Measurements from ENCODE around the gene COG5. TPM values are rescaled to one million over a fixed set of nuclear protein-coding genes. Genes with fewer than 3 reads are reported as not detected.

Gene COG5
- total and polyA plus RNA-seq, 2 of the 8 experiments (the other 6 are each of a cell fraction or from before 2014, with no cell fraction given): 10.5 to 28.1 TPM

- peaks cover 8 to 19% (median 17%) of the 10 kb centered on the region in 4 experiments; a peak in 7 of 8 replicates for H3K36me3 ChIP-seq (ENCODE audit: control insufficient read depth in 2 of 4, insufficient read depth in 4 of 4, low read length in 3 of 4)
- no peak overlapping the region for H3K4me2 ChIP-seq (ENCODE audit: insufficient read depth in 1 of 2, low read depth in 2 of 2, low read length in 2 of 2)
- H3K79me2 ChIP-seq (ENCODE audit: control insufficient read depth in 1 of 2, insufficient read depth in 2 of 2, low read length in 2 of 2): peaks cover 0 to 38% of the 10 kb centered on the region in 2 experiments; a peak in 2 of 4 replicates
- no peak overlapping the region for H2BK120ac ChIP-seq (replicated peaks; ENCODE audit: low read depth, low read length)
- H4K8ac ChIP-seq (ENCODE audit: extremely low read depth, insufficient read depth, low read length): no peak overlapping the region
- CTCF ChIA-PET (ENCODE audit: partially characterized antibody): interaction anchor here (0.7 to 2.3 kb wide), 6 partner anchors 9 to 32 kb away, joined by 3 to 10 read pairs (median 4); no protein-coding TSS in a partner anchor
- no peak overlapping the region for H3K9ac ChIP-seq (replicated peaks in 1 of 4; ENCODE audit: extremely low read depth in 1 of 4, low read depth in 3 of 4, low read length in 3 of 4)
- no peak overlapping the region for H3K56ac ChIP-seq (replicated peaks; ENCODE audit: insufficient read length, low read depth, low read length)
- no peak overlapping the region for H2AK5ac ChIP-seq (ENCODE audit: low read depth, low read length)
- H2BK12ac ChIP-seq (ENCODE audit: low read depth, low read length): no peak overlapping the region
- DNase-seq (ENCODE audit: low read depth in 1 of 2, low spot score in 2 of 2): no peak
- no peaks in the 10 kb centered on the region; the same call in 1 of the 2 replicates for H3K79me1 ChIP-seq (ENCODE audit: low read depth, low read length)
- H2BK20ac ChIP-seq (ENCODE audit: low read length): no peak overlapping the region
- POLR2A ChIA-PET (ENCODE audit: partially characterized antibody): interaction anchor here (3.5 kb wide), 1 partner anchor 11 kb away, joined by 12 read pairs; the partner anchor contains the start of gene HBP1
- H2BK15ac ChIP-seq (ENCODE audit: low read length): no peak overlapping the region
- peaks cover 0 to under 1% (median 0%) of the 10 kb centered on the region in 4 experiments; a peak in 2 of 7 replicates for H3K4me1 ChIP-seq (replicated peaks in 1 of 4; ENCODE audit: control insufficient read depth in 3 of 4, insufficient read depth in 4 of 4, low read length in 3 of 4)
- no peaks in the 10 kb centered on the region for H3K23me2 ChIP-seq (ENCODE audit: low read depth, low read length)
- H2AFZ ChIP-seq (ENCODE audit: low read length): no peak overlapping the region
- H3K9me3 ChIP-seq (ENCODE audit: insufficient read depth in 2 of 2, low read depth in 1 of 2, low read length in 1 of 2): no peaks in the 10 kb centered on the region
- peaks cover 0 to 3% of the 10 kb centered on the region in 2 experiments for H4K20me1 ChIP-seq (replicated peaks in 1 of 2; ENCODE audit: control insufficient read depth in 1 of 2, insufficient read depth in 2 of 2, low read length in 2 of 2)
- no peak overlapping the region for H3K4me3 ChIP-seq (ENCODE audit: extremely low read depth in 1 of 4, insufficient read depth in 2 of 4, low read depth in 3 of 4, low read length in 4 of 4)
- H3K27me3 ChIP-seq (replicated peaks in 1 of 4; ENCODE audit: control insufficient read depth in 3 of 4, extremely low read depth in 1 of 4, insufficient read depth in 3 of 4, low read length in 3 of 4): no peaks in the 10 kb centered on the region
- no peak overlapping the region for H3K18ac ChIP-seq (ENCODE audit: extremely low read depth, low read length)
- H4K5ac ChIP-seq (ENCODE audit: insufficient read length, low read depth, low read length): no peak overlapping the region
- no peak for FAIRE-seq
- 94% methylated on average over 14 of the region's 14 CpGs; no CpG with 5 or more reads in 1 of the 2 experiments for WGBS, 2 experiments (ENCODE audit: extremely low coverage in 1 of 2, insufficient coverage in 1 of 2, insufficient read length in 1 of 2, insufficient replicate concordance in 2 of 2, low coverage in 1 of 2, low lambda C conversion rate in 2 of 2, missing lambda C conversion rate in 1 of 2)
- no peak overlapping the region for H4K91ac ChIP-seq (replicated peaks; ENCODE audit: insufficient read length, low read length)
- no peak overlapping the region for H2BK5ac ChIP-seq (ENCODE audit: low read depth, low read length)
- H3K14ac ChIP-seq (ENCODE audit: insufficient read length): no peak overlapping the region
- H3K4ac ChIP-seq (replicated peaks; ENCODE audit: insufficient read length, low read depth, low read length): no peak overlapping the region
- no peak overlapping the region for H3K23ac ChIP-seq (ENCODE audit: insufficient read length)
- no peak overlapping the region for H3K27ac ChIP-seq (ENCODE audit: low read depth, low read length)
- TF ChIP-seq CHD1 (IDR thresholded peaks at IDR 0.05; ENCODE audit: low read depth, low read length) (no peak), SP2 (IDR thresholded peaks at IDR 0.05; ENCODE audit: low read length) (no peak), CREB1 (IDR thresholded peaks at IDR 0.05) (no peak), RBBP5 (IDR thresholded peaks at IDR 0.05; ENCODE audit: borderline replicate concordance, low read depth, low read length) (no peak), JUN (IDR thresholded peaks at IDR 0.05; ENCODE audit: low read depth, low read length) (no peak), JUND (IDR thresholded peaks at IDR 0.05; ENCODE audit: low read length) (no peak), TAF1 (IDR thresholded peaks at IDR 0.05; ENCODE audit: low read depth, low read length) (no peak), EP300 (IDR thresholded peaks at IDR 0.05; ENCODE audit: borderline replicate concordance in 1 of 2, low read depth in 2 of 2, low read length in 2 of 2) (no peak), TAF7 (optimal IDR thresholded peaks at IDR 0.05; ENCODE audit: borderline replicate concordance, low read depth, low read length) (no peak), EGR1 (IDR thresholded peaks at IDR 0.05; ENCODE audit: borderline replicate concordance, low read depth, low read length) (no peak), GABPA (IDR thresholded peaks at IDR 0.05; ENCODE audit: borderline replicate concordance, insufficient read depth, low read length) (no peak), KDM5A (IDR thresholded peaks at IDR 0.05; ENCODE audit: low read length) (no peak), ASH2L (IDR thresholded peaks at IDR 0.05; ENCODE audit: low read length) (no peak)
Measured at GRCh38 chr7:107179326-107180164, 384.2 kb downstream of the COG5 start.
